GM19043 (cell line): ENCODE measurements around the gene XKR7.

ENCODE experiments used
- ATAC-seq: cut with Tn5 transposase; IDR thresholded peaks from one replicate; pipeline ENCODE4 v1.9.1; 2021; ENCODE audit warnings: low read depth; ENCODE audit not compliant: unreplicated experiment

Gene XKR7

GRCh38 chr20:31975874-31976273 lies 7.9 kb downstream of the XKR7 start:
- ATAC-seq: no peak

DNA sequence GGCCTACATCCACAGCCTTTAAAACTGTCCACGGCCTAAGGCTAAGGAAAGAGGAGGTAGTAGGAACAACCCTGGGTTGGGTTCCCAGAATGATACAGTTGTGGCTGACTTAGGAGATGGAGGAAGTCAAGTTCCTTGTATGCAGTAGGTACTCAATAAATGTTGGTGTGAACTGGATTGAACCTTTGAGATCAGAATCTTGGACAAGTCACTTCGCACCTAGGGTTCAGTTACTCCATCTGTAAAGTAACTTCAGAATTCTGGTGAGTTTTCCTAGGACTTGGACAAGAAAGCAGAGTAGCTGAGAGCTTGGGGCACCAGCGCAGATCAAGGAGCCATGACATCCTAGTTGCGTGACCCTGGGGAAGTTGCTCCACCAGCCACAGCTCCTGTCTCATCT lies 9.1 kb downstream of the XKR7 start:
- ATAC-seq: no peak

- ATAC-seq: no peak
Measured at GRCh38 chr20:31979713-31980426, 11.9 kb downstream of the XKR7 start.

DNA sequence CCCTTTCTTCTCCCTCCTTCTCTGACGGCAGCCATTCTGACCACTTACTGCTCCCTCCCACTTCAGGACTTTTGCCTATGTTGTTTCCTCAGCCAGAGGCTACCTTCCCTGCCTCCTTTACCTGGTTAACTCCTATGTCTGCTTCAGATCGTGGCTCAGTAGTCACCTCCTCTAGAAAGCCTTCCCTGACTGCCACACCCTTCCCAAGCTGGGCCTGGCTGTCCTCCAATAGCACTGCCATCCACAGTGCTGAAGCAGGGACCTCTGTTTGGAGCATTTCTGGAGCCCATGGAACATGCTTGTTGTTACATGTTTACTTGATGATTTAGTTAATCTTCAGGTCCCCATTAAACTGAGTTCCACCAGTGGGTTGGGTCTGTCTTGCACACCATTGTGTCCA lies 13.8 kb downstream of the XKR7 start:
- no peak for ATAC-seq

DNA sequence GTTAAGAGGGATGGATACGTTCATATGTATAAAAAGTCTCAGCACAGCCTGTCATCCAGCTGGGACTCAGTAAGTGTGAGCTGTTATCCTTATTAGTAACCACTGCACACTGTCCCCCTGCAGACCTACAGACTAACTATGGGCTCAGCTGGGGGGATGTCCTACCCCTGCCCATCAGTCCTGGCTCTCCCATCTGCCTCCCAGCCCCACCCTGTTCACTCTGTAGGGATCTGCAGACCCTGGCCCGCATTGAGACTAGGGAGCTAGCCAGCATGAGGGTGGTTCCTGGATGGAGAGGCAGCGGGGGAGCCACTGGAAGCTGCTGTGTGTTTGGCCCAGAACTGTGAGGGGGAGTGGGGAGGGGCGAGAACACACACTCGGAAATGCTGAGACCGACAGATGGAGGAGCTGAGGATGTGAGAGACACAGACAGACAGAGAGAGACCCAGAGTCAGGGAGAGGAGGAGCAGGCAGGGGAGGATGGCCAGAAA lies 17.1 kb downstream of the XKR7 start:
- no peak for ATAC-seq

DNA sequence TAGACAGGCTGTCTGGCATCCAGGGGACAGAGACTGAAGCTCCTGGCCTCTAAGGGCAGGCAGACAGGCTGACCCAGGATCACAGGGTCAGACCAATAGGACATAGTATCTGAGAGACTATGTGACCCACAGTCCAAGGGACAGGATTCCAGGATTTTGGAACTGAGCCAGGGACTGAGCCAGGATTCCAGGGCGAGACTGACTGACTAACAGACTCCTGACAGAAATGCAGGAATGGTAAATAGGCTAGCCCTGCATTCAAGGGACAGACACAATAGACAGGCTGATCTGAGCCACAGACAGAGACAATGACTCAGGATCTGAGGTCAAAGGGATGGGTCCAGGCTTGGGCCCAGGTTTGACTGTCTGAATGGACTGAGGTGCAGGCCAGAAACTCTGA lies 19.8 kb downstream of the XKR7 start:
- no peak for ATAC-seq

DNA sequence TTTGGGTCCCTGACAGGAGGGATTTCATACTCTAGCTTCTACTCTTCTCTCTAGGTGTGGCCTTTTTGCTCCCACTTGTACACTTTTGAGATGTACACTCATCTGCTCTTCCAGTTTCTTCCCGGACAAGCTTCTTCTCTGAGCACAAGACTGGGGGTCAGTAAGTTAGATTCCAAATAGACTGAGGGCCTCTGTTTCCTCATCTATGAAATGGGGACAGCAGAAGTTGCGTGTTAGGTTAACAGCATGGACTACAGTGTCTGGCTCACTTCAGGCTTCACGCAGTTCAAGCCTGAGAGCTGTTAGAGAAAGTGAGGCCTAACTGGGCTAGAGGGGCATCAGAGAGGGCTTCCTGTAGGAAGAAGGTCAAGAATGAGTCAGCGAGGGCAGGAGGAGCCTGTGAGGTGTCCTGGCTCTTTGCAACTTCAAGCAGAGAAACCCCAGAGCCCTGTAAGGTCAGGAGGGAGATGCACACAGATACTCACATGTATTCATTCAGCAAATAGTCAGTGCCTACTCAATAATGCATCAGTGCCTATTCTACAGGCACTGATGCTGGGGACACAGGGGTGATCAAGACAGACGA lies 20.6 kb downstream of the XKR7 start:
- no peak for ATAC-seq

GRCh38 chr20:31989030-31989645 lies 21.2 kb downstream of the XKR7 start:
- no peak for ATAC-seq

GRCh38 chr20:31990641-31991338 lies 22.8 kb downstream of the XKR7 start:
- no peak for ATAC-seq

- ATAC-seq: no peak
Measured at GRCh38 chr20:31991339-31991705, 23.4 kb downstream of the XKR7 start.

- no peak for ATAC-seq
Measured at GRCh38 chr20:31992086-31992485, 24.1 kb downstream of the XKR7 start.

GRCh38 chr20:31996996-31997395 lies 29.0 kb downstream of the XKR7 start:
- ATAC-seq: no peak

DNA sequence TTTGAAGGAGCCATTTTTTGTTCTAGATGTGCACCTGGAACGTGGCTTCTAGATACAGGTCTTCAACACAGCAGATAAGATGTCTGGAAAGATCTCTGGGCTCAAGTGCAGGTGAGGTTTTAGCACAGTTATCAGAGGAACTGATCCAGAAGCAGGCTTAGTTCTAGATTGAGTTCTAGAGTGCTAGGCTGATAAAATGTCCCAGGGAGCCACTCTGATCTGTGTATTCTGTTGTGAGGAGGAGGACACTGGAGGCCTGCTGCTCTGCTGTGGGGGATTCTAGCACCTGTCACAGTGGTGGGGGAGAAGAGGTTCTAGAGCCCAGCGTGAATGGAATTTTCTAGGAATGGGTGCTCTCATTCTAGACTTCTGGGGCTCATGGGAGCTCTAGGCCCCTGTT lies 30.3 kb downstream of the XKR7 start:
- no peak for ATAC-seq

DNA sequence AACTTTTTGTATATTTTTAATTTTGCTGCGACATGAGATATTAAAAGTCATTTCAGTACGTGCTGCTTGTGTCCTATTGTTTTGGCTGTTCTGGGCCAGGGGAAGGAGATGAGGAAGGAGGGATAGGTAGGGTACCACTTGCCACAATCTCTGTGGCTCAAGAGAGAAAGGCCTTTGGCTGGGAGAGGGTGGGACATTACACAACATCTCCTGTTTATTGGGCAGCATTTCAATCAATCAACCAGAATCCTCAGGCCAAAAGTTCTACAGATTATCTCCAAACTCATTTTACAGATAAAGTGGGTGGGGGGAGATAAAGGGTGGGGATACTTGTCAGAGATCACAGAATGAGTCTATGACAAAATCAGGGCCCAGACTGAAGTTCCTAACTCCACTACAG lies 35.4 kb downstream of the XKR7 start:
- no peak for ATAC-seq

GRCh38 chr20:32004963-32005362 lies 37.0 kb downstream of the XKR7 start:
- ATAC-seq: no peak

- ATAC-seq: no peak
Measured at GRCh38 chr20:32006053-32006452, 38.1 kb downstream of the XKR7 start.

DNA sequence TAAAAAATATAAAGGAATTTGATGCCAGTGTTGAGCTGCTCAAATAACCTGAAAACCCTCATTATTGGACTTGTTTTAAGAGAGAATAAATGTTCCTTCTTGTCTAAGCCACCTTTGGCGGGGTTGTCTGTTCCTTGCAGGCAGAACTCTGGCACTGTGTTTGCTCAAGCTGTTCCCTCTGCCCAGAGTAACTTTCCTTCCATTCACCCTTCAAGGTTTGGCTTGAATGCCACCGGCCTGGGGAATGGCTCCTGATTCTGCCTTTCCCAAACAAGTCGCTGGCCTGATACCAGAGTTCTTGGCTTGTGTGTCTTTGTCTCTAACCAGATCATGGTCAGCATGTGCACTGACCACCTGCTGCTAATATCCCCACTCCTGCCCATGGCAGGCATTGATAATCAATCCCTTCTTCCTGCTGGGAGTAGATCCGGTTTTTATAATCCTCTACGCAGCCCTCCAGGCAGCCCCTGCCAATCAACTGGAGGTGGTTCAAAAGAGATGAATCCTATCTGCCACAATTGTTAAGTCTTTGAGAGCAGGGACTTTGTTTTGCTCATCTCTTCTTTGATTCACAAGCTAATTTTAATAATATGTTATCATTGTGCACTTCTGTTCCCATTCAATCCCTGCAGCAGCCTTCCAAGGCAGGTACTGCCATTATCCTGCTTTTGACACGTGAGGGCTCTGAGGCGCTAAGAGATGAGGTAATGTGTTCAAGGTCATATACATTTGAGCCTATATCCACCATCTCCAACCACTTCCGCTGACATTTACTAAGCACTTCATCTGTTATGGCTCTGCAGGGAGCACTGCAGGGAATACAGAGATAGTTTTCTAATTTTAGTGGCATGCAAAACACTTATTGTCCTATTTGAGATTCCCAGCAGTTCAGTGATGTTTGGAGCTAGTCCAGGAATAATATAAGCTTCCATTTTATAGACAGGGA lies 39.2 kb downstream of the XKR7 start:
- ATAC-seq: no peak

DNA sequence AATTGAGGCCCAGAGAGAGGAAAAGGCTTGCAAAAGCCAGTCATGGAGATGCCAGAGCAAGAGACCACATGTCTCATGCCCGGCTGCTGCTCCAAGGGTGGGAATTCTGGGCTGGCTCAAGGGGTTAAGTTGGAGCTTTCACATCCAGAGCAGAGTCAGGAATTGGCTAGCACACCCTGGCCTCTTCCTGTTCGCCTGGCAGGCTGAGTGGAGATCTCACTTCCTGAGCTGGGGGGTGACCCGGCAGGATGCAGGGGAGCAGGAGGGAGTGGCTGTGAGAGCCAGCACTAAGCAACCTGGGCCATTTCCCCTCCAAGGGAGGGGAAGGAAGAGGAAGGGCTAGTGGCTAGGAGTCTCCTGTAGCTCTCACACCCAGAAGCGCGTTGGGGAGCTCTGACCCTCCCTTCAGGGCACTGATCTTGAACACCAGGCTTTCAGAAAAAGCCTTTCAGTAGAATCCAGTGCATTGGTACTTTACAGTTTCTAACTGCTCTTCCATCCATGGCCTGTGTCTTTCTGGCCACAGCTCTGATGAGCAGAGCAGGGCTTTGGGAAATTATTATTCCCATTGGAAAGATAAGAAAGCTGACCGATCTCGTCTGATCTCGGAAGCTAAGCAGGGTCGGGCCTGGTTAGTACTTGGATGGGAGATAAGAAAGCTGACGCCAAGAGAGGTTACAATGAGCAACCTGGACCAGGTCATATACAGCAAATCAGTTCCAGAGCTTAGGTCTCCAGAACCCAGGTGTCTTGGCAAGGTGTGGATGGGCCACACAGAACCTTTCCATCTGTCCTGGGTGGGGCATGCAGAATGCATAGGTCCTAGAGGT lies 40.1 kb downstream of the XKR7 start:
- ATAC-seq: no peak

DNA sequence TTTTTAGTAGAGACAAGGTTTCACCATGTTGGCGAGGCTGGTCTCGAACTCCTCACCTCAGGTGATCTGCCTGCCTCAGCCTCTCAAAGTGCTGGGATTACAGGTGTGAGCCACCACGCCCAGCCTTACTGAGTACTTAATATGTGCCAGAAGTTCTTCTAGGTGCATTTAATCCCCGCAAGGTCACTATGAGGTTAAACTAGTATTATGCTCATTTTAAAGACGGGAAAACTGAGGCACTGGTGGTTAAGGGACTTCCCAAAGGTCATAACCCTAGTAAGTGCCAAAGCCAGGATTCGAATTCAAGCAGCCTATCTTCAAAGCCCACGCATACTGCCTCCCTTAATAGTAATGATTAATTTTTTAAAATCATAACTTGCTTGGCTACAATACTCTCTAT lies 41.6 kb downstream of the XKR7 start:
- no peak for ATAC-seq

- no peak for ATAC-seq
Measured at GRCh38 chr20:32010101-32010500, 42.1 kb downstream of the XKR7 start, which contains the start of gene CCM2L. Gene CCM2L (plus strand): TSS chr20:32010438. CDS start chr20:32010455, 17 bp downstream.
